Measurements from ENCODE around the gene GEMIN5.

DNA sequence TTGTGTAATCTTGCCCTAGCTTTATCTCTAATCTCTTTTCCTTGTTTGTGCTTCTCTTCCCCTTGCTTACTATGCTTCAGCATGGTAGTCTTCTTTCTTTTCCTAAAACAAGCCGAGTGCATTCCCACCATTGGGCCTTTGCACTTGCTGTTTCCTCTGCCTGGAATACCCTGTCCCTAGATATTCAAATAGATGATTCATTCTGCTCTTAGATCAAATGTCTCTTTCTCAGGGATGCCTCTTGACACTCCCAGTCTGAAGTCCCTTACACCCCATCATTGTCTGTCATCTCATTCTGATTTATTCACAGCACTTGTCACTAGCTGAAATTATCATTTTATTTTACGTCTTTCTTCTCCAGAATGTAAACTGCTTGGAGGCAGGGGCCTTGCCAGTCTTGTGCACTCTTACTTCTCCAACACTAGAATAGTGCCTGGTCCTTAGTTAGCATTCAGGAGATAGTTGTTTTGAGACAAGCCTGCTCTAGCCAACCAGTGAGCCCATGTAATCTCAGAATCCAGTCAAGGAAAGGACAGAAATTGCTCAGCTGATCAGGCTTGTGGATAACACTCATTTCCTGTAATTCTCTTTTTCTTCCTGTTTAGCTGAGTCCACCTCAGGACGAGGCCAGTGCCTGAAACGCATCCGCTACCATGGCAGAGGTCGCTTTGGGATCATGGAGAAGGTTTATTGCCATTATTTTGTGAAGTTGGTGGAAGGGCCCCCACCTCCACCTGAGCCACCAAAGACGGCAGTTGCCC lies 28.2 kb upstream of the GEMIN5 start:
- TF ChIP-seq, protein P1, sequence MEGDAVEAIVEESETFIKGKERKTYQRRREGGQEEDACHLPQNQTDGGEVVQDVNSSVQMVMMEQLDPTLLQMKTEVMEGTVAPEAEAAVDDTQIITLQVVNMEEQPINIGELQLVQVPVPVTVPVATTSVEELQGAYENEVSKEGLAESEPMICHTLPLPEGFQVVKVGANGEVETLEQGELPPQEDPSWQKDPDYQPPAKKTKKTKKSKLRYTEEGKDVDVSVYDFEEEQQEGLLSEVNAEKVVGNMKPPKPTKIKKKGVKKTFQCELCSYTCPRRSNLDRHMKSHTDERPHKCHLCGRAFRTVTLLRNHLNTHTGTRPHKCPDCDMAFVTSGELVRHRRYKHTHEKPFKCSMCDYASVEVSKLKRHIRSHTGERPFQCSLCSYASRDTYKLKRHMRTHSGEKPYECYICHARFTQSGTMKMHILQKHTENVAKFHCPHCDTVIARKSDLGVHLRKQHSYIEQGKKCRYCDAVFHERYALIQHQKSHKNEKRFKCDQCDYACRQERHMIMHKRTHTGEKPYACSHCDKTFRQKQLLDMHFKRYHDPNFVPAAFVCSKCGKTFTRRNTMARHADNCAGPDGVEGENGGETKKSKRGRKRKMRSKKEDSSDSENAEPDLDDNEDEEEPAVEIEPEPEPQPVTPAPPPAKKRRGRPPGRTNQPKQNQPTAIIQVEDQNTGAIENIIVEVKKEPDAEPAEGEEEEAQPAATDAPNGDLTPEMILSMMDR (IDR thresholded peaks at IDR 0.05), result no peak
- no peak for TF ChIP-seq POLR2A (IDR thresholded peaks at IDR 0.05)
